Gastroesophageal sphincter (tissue), 3 donors: Measurements from ENCODE around the gene INAVA.

ENCODE experiments used
- POLR2A ChIP-seq, 2 donors: fragments of 450-650 bp; IDR thresholded peaks; one replicate each; pipeline ENCODE4 v1.6.1; 2017; ENCODE audit warnings: antibody characterized with exemption in 2 of 2, mild to moderate bottlenecking in 2 of 2, moderate library complexity in 1 of 2
- TF ChIP-seq, protein P1 (sequence below), 4 experiments: fragments of 200-600 bp in 2 of 4; fragments of 450-650 bp in 2 of 4; sonication (generic) in 1 of 4; IDR thresholded peaks; one replicate each; pipeline ENCODE4 v1.5.1; 2017 to 2019; ENCODE audit warnings: antibody characterized with exemption in 4 of 4, mild to moderate bottlenecking in 2 of 4, moderate library complexity in 2 of 4

DNA sequence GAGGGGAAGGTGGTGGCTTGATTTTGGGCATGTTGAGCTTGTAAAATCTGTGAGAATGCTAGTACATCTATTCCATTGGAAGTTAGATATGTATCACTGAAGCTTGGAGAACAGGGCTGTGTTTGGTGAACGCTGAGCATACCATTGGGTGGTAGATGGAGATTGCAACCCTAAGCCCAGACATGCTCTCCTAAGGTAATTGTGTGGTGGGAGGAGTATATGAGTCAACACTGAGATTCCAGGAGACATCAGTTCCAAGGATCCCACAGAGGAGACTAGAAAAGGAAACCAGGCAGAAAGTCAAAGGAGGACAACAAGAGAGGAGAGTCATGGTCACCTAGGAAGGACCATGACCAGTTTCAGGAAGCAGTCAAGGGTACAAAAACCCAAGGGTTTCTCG is 68.4 kb downstream of the INAVA start:
- TF ChIP-seq, protein P1, sequence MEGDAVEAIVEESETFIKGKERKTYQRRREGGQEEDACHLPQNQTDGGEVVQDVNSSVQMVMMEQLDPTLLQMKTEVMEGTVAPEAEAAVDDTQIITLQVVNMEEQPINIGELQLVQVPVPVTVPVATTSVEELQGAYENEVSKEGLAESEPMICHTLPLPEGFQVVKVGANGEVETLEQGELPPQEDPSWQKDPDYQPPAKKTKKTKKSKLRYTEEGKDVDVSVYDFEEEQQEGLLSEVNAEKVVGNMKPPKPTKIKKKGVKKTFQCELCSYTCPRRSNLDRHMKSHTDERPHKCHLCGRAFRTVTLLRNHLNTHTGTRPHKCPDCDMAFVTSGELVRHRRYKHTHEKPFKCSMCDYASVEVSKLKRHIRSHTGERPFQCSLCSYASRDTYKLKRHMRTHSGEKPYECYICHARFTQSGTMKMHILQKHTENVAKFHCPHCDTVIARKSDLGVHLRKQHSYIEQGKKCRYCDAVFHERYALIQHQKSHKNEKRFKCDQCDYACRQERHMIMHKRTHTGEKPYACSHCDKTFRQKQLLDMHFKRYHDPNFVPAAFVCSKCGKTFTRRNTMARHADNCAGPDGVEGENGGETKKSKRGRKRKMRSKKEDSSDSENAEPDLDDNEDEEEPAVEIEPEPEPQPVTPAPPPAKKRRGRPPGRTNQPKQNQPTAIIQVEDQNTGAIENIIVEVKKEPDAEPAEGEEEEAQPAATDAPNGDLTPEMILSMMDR (IDR thresholded peaks at IDR 0.05), result no peak
- TF ChIP-seq POLR2A (IDR thresholded peaks at IDR 0.05), result no peak
